GM11168 (cell line): ENCODE data around the gene NUTF2.
"Not testable (repeated sequence)": the region's sequence is repeated elsewhere in the genome, so short reads cannot be mapped to it uniquely, and the experiment has no call there.

Source experiments
- in situ Hi-C: fragments of 300-500 bp; cut with MboI; formaldehyde crosslinking; loops from one replicate; pipeline ENCODE4 v1.12.0; 2022; ENCODE audit warnings: low sequenced_read_pairs; ENCODE audit not compliant: unreplicated experiment

Gene NUTF2

GRCh38 chr16:67837190-67837589 is 9.5 kb upstream of the NUTF2 start:
- in situ Hi-C loops, result not testable (repeated sequence)

- in situ Hi-C loops, result no loop called here
Measured at GRCh38 chr16:67837811-67838210, 8.9 kb upstream of the NUTF2 start.

- in situ Hi-C loops, result no loop called here
Measured at GRCh38 chr16:67841198-67841815, 5.4 kb upstream of the NUTF2 start.

GRCh38 chr16:67841816-67842508 is 4.8 kb upstream of the NUTF2 start, which contains the start of gene THAP11:
Gene THAP11, plus strand, starts transcription at chr16:67842320. Its CDS starts 235 bp downstream, at chr16:67842555.
- in situ Hi-C loops, result no loop called here

- in situ Hi-C loops, result no loop called here
Measured at GRCh38 chr16:67842509-67843342, 4.0 kb upstream of the NUTF2 start.

GRCh38 chr16:67843343-67843765 is 3.4 kb upstream of the NUTF2 start:
- in situ Hi-C loops, result no loop called here

GRCh38 chr16:67844497-67844896 is 2.2 kb upstream of the NUTF2 start:
- in situ Hi-C loops, result no loop called here

GRCh38 chr16:67845291-67846062 is 1.3 kb upstream of the NUTF2 start:
- in situ Hi-C loops, result no loop called here

- in situ Hi-C loops, result no loop called here
Measured at GRCh38 chr16:67846063-67846319, 742 bp upstream of the NUTF2 start.

GRCh38 chr16:67847064-67847861 is 530 bp downstream of the NUTF2 start, which contains the start of gene CENPT:
Gene CENPT, minus strand, starts transcription at chr16:67847693. Its CDS starts 13,834 bp downstream, at chr16:67833859.
- in situ Hi-C loops, result no loop called here

- in situ Hi-C loops, result no loop called here
Measured at GRCh38 chr16:67848118-67848517, 1.4 kb downstream of the NUTF2 start.

GRCh38 chr16:67853670-67854069 is 6.9 kb downstream of the NUTF2 start:
- in situ Hi-C loops, result no loop called here

GRCh38 chr16:67855789-67856188 is 9.1 kb downstream of the NUTF2 start:
- in situ Hi-C loops, result no loop called here

- in situ Hi-C loops, result no loop called here
Measured at GRCh38 chr16:67856927-67857546, 10.3 kb downstream of the NUTF2 start.

- in situ Hi-C loops, result no loop called here
Measured at GRCh38 chr16:67857547-67858233, 11.0 kb downstream of the NUTF2 start.

- in situ Hi-C loops, result no loop called here
Measured at GRCh38 chr16:67858500-67858899, 11.8 kb downstream of the NUTF2 start.

- in situ Hi-C loops, result no loop called here
Measured at GRCh38 chr16:67860589-67861398, 14.1 kb downstream of the NUTF2 start.

- in situ Hi-C loops, result no loop called here
Measured at GRCh38 chr16:67861877-67862276, 15.1 kb downstream of the NUTF2 start.
